ENCODE data around the gene HJV. TPM values are rescaled to one million over a fixed set of nuclear protein-coding genes. Genes with fewer than 3 reads are reported as not detected.

Gene HJV
- total RNA-seq, 2 donors from 2014 or later = 1.2 TPM; not detected in 1

GRCh38 chr1:145997016-145997717 lies 24.4 kb downstream of the HJV start:
- H3K27ac ChIP-seq = peak overlapping the region; percentile 96 to 97
- peaks cover 10% of the 10 kb centered on the region for H3K4me1 ChIP-seq (replicated peaks)
- intact Hi-C loops (cut with DNase I) = loop anchor here (2.0 kb wide), 1 partner anchor 16 kb away; no protein-coding TSS in a partner anchor
- peaks cover 18 to 25% of the 10 kb centered on the region in 2 donors for H3K36me3 ChIP-seq
- TF ChIP-seq POLR2AphosphoS5 (IDR thresholded peaks at IDR 0.05) (peak; percentile 70), CTCF (IDR thresholded peaks at IDR 0.05) (no peak), POLR2A (IDR thresholded peaks at IDR 0.05) (peak; percentile 15)
- peak; percentile 56 for DNase-seq (ENCODE audit: low spot score)
- peak overlapping the region; percentile 48 to 64 for H3K4me3 ChIP-seq
- no peaks in the 10 kb centered on the region for H3K9me3 ChIP-seq
- WGBS = 11% methylated on average over 12 of the region's 12 CpGs
- H3K27me3 ChIP-seq (replicated peaks; ENCODE audit: insufficient read depth) = no peaks in the 10 kb centered on the region

GRCh38 chr1:145996433-145997015 lies 25.0 kb downstream of the HJV start, which contains the start of gene TXNIP:
Gene TXNIP (minus strand): TSS chr1:145996579. CDS start chr1:145996266, 313 bp downstream.
- TF ChIP-seq CTCF (IDR thresholded peaks at IDR 0.05) = peak in 2 of 4 experiments; percentile 9 to 24
- peak; percentile 88 for TF ChIP-seq POLR2A (IDR thresholded peaks at IDR 0.05)
- TF ChIP-seq POLR2AphosphoS5 (IDR thresholded peaks at IDR 0.05) = peak; percentile 100
- WGBS = 0% methylated on average over 30 of the region's 30 CpGs
- peak; percentile 100 for DNase-seq (ENCODE audit: low spot score)
- Histone ChIP-seq H3K27ac (peak within 1 kb of the TSS; percentile 96 to 97), H3K9me3 (no peaks in the 10 kb centered on the region), H3K36me3 (peaks cover 18 to 25% of the 10 kb centered on the region in 2 donors), H3K4me1 (replicated peaks) (peaks cover 10% of the 10 kb centered on the region), H3K4me3 (peak within 1 kb of the TSS; percentile 48 to 64), H3K27me3 (replicated peaks; ENCODE audit: insufficient read depth) (no peaks in the 10 kb centered on the region)
- intact Hi-C loops (cut with DNase I) = loop anchor here (2.0 kb wide), 1 partner anchor 16 kb away; no protein-coding TSS in a partner anchor

GRCh38 chr1:145995964-145996432 lies 25.5 kb downstream of the HJV start:
- Histone ChIP-seq H3K27me3 (replicated peaks; ENCODE audit: insufficient read depth) (no peaks in the 10 kb centered on the region), H3K4me1 (replicated peaks) (peaks cover 10% of the 10 kb centered on the region), H3K27ac (peak overlapping the region; percentile 96 to 97), H3K9me3 (no peaks in the 10 kb centered on the region), H3K4me3 (peak overlapping the region; percentile 48 to 64), H3K36me3 (peaks cover 18 to 25% of the 10 kb centered on the region in 2 donors)
- TF ChIP-seq POLR2A (IDR thresholded peaks at IDR 0.05) = no peak
- TF ChIP-seq POLR2AphosphoS5 (IDR thresholded peaks at IDR 0.05) = no peak
- TF ChIP-seq CTCF (IDR thresholded peaks at IDR 0.05) = no peak
- WGBS = under 1% methylated on average over 13 of the region's 13 CpGs
- no peak for DNase-seq (ENCODE audit: low spot score)
- intact Hi-C loops (cut with DNase I) = loop anchor here (2.0 kb wide), 1 partner anchor 15 kb away; no protein-coding TSS in a partner anchor

- Histone ChIP-seq H3K27me3 (replicated peaks; ENCODE audit: insufficient read depth) (no peaks in the 10 kb centered on the region), H3K36me3 (peaks cover 18 to 25% of the 10 kb centered on the region in 2 donors), H3K4me3 (peak overlapping the region; percentile 48 to 64), H3K4me1 (replicated peaks) (peaks cover 10% of the 10 kb centered on the region), H3K9me3 (no peaks in the 10 kb centered on the region), H3K27ac (peak overlapping the region; percentile 96 to 97)
- intact Hi-C loops (cut with DNase I) = no loop called here
- peak; percentile 11 for TF ChIP-seq POLR2AphosphoS5 (IDR thresholded peaks at IDR 0.05)
- TF ChIP-seq CTCF (IDR thresholded peaks at IDR 0.05) = no peak
- TF ChIP-seq POLR2A (IDR thresholded peaks at IDR 0.05) = no peak
- WGBS = under 1% methylated on average over 8 of the region's 8 CpGs
- DNase-seq (ENCODE audit: low spot score) = no peak
Measured at GRCh38 chr1:145995148-145995881, 26.2 kb downstream of the HJV start.
